Retinal pigment epithelial cell (primary cell): ENCODE results near the gene COMT.
"Not testable (repeated sequence)": the region's sequence is repeated elsewhere in the genome, so short reads cannot be mapped to it uniquely, and the experiment has no call there.

Source experiments
- DNase-seq: peaks from one replicate; pipeline ENCODE4 v3.0.0-alpha.2; 2010; ENCODE audit warnings: low read depth
- H3K4me3 ChIP-seq: 2 replicates; pipeline ENCODE4 v1.5.1; 2011; ENCODE audit warnings: mild to moderate bottlenecking, low read length, control low read depth, moderate library complexity
- TF ChIP-seq, protein P1 (sequence below): conservative IDR thresholded peaks from 2 replicates; pipeline ENCODE4 v1.5.1; 2011; ENCODE audit warnings: low read depth, low read length, control low read depth, inconsistent platforms

Gene COMT

DNA sequence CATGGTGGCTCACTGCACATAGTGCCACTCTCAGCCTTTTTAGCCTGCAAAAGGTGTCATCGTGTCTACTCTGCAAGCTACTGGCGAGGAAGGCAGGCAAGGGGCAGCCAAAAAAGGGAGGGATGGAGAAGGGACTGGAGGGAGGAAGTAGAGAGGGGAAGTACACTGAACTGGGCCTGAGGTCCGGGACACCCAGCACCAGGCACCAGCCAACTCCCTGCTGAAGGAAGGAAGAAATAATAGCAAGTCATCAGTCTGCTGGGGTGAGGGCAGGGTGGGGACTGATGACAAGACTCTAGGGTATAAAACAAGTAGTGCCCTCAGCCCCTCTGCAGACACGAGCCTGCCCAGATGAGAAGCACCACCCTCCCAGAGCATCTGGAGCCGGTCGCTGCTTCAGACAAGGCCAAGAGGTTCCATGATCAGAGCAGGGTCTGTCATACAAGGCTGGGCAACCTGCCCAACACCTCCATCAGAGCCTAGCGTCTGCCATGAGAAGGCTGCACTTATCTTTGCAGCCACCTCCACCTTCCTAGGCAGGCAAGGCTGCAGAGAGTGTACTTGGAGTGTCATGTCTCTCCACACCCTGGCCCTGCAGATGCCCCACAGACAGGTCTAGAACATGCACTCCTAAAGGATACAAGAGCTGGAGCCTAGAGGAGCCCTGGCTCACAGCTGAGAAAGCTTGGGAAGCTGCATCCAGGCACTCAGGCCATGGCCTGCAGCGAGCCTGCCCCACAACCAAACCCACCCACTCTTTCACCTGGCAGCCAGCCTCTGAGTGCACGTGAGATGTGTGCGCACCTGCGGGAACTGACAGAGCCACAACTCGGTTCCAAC is 9.0 kb upstream of the COMT start:
- TF ChIP-seq, protein P1, sequence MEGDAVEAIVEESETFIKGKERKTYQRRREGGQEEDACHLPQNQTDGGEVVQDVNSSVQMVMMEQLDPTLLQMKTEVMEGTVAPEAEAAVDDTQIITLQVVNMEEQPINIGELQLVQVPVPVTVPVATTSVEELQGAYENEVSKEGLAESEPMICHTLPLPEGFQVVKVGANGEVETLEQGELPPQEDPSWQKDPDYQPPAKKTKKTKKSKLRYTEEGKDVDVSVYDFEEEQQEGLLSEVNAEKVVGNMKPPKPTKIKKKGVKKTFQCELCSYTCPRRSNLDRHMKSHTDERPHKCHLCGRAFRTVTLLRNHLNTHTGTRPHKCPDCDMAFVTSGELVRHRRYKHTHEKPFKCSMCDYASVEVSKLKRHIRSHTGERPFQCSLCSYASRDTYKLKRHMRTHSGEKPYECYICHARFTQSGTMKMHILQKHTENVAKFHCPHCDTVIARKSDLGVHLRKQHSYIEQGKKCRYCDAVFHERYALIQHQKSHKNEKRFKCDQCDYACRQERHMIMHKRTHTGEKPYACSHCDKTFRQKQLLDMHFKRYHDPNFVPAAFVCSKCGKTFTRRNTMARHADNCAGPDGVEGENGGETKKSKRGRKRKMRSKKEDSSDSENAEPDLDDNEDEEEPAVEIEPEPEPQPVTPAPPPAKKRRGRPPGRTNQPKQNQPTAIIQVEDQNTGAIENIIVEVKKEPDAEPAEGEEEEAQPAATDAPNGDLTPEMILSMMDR, result no peak
- no peak overlapping the region for H3K4me3 ChIP-seq
- DNase-seq, result no peak

DNA sequence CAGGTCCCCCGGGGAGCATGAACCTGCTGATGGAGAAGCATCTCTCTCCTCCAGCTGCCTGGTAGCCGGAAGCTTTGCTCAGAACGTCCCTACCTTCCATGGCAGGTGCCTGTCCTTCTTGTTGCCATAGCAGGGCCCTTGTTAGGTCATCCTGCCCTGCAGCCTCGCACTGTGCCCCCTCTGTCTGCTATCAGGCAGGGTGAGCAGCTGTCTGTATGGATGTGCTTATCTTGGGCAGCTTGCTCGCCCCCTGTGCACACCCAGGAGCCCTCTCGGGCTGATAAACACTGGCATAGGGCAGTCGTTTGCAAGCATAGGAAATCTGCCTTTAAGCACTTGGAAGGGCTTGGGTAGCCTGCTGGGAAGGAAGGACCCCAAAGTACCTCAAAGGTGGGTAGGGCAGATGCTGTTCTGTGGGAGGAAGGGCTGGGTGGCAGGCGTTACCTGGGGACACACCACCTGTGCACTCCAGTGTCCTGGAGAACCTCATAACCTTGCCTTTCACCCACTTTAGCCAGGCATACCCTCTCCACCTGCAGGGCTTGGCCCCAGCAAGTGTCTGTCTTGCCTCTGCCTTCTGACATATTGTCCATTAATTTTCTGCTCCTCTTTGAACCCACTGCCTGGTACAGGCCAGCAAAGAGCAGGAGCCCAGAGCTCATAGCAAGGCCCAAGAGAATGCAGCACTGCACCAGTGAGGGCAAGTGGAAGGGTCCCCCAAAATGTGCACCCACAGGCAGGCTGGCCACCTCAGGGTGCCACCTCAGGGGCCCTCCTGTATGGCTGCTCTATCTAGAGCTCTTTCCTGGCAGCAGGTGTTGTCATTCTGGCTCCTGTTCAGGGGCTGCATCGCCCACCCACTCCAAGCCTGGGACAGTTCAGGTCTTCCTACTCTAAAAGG is 8.0 kb upstream of the COMT start:
- H3K4me3 ChIP-seq, result no peak overlapping the region
- no peak for DNase-seq
- TF ChIP-seq, protein P1, result no peak

DNA sequence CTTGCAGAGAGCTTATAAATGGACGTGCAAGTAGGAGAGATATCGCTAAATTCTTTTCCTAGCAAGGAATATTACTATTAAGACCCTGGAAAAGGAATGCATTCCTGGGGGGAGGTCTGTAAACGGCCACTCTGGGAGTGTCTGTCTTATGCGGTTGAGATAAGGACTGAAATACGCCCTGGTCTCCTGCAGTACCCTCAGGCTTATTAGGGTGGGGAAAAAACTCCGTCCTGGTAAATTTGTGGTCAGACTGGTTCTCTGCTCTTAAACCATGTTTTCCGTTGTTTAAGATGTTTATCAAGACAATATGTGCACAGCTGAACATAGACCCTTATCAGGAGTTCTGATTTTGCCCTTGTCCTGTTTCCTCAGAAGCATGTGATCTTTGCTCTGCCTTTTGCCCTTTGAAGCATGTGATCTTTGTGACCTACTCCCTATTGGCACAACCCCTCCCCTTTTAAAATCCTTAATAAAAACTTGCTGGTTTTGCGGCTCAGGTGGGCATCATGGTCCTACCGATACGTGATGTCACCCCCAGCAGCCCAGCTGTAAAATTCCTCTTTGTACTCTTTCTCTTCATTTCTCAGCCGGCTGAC is 6.4 kb upstream of the COMT start:
- not testable (repeated sequence) for DNase-seq, H3K4me3 ChIP-seq

DNA sequence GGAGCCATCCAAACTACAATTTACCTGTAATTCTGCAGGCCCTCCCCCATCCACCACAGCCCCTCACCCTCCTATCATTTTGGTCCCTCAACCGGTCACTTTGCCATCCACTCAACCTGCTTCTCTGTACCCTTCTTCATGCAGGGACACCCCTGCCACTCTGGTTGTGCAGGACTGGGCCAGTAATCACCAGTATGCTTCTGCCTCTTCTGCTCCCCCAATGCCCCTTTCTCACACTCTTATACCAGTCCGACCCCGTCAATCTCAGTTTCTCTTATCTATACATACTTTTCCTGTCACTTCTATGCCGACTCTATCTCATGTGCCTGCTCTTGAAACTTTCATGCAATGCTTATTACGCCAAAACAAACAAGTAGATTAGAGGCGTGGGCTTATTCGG is 5.1 kb upstream of the COMT start:
- H3K4me3 ChIP-seq, result no peak overlapping the region
- no peak for DNase-seq
- TF ChIP-seq, protein P1, result no peak

DNA sequence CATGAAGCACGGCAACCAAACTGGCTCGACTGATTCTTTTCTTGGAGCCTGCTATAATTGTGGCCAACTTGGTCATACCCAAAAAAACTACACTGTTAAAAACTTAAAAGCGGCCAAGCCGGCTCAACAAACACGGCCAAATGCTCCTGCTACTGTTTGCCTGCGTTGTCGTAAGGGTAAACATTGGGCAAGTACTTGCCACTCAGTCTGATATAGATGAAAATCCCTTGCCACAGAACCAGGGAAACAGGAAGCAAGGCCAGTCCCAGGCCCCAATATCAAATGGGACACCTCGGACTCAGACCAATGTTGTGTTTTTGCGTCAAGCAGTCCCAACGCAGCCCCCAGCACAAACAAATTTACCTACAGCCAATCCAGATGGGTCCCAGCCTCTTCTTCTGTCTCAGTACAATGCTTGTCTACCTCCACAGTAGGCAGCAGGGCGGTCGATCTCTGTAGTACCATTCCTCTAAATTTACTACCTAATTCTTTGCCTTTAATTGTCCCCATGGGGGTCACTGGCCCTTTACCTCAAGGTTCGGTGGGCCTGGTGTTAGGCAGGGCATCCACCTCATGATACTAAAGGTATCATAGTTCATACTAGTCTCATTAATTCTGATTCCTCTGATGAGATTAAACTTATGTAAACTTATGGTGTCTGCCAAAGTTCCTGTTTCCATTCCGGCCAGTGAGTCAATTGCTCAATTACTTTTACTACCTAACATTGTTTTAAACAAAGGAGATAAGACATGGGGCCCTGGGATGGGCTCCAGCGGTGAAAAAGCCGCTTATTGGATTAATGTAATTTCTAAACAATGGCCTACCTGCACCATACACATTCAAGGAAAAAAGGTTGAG is 3.7 kb upstream of the COMT start:
- TF ChIP-seq, protein P1, result no peak
- no peak overlapping the region for H3K4me3 ChIP-seq
- no peak for DNase-seq

DNA sequence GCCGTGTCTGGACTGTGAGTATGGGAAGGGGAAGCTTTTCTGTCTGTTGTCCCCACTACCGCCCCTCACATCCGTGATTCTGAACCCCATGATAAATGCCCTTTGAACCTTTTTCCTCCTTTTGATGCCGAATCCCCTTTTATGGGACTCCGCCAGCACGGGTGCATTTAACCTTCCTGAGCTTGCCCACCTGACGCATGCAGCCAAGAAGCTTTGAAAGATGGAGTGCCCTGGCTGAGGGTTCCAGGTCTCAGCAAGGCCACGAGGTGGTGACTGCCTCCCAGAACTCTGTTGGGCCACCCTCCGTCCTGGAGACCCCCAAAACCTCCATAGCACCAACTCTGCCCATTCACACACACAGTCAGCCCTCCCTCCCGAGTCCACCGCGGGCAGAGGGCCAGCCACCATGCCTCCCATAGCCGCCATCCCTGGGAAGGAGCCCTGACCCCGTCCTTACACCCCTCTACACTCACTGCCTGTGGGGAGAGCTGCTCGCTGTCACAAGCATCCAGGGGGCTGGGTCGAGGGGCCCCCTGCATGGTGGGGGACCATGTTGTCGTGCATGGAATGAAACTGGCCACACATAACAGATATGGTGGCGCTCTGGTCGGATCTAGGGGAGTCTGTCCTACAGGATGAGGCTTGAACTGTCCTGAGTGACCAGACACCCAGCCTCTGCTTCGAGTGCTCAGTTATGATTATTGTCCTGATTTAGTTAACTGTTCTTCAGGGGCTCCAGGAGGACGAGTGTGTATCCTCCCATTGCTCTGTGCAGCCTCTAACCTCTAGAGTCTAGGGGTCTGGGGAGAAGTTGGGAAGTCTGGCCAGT is 822 bp upstream of the COMT start:
- TF ChIP-seq, protein P1, result no peak
- H3K4me3 ChIP-seq, result peak overlapping the region; percentile 88
- DNase-seq, result no peak
